Inflammatory macrophage (primary cell): ENCODE data around the gene SOWAHA.
A peak's percentile ranks its signal among the peaks of the same experiment; 100 is the strongest.
"Not testable (repeated sequence)": the region's sequence is repeated elsewhere in the genome, so short reads cannot be mapped to it uniquely, and the experiment has no call there.

Source experiments
- DNase-seq, 2 donors: peaks; one replicate each; pipeline ENCODE4 v3.0.0-alpha.2; 2020 to 2022

SOWAHA gene

DNA sequence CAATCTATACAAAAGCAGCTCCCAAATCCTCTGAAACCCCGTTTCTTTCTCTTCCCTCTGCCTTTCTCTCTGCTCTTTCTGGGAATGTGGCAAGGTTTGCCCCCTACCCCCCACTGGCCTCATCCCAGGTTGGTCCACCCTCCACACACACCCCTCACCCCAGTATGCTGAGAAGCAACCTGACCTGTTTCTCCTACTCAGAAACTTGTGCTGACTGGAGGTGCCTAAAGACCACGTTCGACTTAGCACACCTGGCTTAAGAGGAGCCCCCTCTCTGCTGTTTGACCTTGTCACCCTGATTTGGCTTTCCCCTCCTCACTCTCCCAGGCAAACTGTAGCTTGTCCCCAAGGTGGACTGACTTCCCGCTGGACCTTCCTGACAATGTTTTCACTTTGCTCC, 35.0 kb upstream of the SOWAHA start:
- DNase-seq, result no peak

GRCh38 chr5:132778856-132779255, 34.2 kb upstream of the SOWAHA start:
- no peak for DNase-seq

DNA sequence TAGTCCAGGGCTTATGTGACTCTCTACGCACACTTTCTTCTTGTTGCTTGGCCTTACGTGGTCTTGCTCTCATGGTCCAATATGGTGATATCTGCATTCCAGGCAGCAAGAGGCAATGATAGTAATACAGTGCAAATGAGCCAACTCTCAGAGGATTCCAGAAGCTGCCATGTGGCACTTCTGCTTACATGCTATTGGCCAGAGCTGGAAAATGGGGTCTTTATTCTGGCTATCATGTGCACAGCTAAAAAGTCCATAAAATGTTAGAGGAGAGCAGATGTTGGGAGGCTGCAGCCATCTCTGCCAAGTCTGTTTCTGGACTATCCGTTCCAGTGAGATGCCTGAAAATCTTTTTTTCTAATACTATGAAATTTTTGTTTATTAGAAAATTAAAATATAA, 33.1 kb upstream of the SOWAHA start:
- DNase-seq, result no peak

DNA sequence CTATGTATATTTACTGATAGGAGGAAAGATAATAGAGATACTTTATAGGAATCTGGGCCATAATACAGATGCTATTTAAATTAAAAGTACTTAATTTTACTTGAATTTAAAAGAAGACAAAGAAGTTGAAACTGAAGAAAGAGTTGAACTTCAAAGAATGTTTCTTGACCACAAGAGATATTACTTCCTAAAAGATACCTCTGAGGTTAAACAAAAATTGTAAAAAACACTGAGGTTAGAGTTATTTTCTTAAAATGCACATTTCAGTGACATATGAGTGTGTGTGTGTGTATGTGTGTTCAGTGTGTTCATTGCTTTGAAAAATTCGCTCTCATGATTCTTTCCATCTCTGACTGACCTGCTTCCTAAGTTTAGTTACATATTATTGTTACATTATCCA, 32.5 kb upstream of the SOWAHA start:
- DNase-seq, result no peak

- no peak for DNase-seq
Measured at GRCh38 chr5:132781029-132781428, 32.1 kb upstream of the SOWAHA start.

DNA sequence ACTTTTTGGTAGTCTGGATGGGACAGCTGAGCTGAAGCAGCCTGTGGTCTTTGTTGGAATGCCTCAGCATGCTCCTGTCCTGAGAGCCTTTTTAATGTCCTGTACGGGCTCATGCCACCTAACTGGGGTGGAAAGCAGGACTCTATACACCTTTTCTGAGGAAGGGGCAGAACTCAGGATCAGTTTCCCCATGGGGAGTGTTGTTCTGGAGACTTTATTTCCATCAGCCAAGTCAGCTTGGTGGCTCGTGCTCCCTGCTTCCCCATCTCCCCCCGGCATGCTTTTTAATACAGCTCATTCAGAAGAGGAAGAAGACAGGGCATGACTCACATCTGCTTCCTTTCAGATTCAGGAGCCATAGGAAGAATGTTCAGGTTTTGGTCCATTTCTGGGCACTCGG, 31.0 kb upstream of the SOWAHA start:
- DNase-seq, result peak; percentile 57 to 67

- DNase-seq, result no peak
Measured at GRCh38 chr5:132785365-132785764, 27.7 kb upstream of the SOWAHA start.

GRCh38 chr5:132785864-132786263, 27.2 kb upstream of the SOWAHA start:
- DNase-seq, result no peak

- no peak for DNase-seq
Measured at GRCh38 chr5:132787076-132787475, 26.0 kb upstream of the SOWAHA start.

DNA sequence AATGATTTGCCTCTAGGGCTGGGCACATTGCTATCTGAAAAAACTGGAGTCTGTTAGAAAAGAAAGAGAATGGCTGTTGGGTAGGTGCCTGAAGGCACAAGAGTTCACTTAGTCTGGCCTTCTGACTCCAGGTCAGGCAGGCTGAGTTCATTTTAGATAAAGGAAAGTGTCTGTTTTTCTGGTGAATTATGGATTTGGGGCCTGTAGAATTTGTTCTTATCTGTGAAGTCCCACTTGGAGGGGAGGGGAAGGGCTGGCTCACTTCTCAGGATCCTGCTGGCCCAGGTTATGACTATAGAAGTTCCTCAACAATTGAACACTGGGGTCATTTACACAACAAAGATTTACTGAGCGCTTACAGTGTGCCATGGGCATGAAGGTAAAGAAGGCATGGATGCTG, 24.6 kb upstream of the SOWAHA start:
- DNase-seq, result no peak

GRCh38 chr5:132788990-132789886, 23.9 kb upstream of the SOWAHA start:
- no peak for DNase-seq

DNA sequence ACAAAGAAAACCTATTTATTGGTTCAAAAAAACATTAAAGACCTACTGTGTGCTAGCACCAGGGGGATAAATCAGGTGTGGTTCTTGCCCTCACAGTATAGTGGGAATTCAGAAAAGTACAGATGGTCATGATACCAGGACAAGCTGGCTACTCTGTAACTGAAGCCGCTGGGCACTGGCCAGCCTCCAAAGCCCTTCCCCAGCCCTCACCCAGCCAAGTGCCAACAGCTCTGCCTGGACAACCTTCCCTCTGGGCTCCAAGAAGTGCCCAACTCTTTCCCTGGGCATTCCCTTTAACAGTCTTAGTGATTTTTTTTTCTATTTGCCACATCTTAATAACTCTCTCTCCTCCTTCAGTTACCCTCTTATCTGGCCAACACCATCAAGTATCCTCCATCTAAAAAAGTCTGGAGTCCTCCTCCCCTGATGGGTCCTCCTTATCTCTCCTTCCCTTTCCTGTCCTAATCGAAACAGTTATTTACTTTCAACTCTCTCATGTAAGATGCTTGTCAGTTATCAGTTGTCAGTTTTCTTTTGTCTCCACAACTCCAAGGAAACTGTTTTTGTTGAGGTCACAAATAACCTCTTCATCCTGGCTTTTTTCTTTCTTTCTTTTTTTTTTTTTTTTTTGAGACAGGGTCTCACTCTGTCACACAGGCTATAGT, 22.8 kb upstream of the SOWAHA start:
- no peak for DNase-seq

DNA sequence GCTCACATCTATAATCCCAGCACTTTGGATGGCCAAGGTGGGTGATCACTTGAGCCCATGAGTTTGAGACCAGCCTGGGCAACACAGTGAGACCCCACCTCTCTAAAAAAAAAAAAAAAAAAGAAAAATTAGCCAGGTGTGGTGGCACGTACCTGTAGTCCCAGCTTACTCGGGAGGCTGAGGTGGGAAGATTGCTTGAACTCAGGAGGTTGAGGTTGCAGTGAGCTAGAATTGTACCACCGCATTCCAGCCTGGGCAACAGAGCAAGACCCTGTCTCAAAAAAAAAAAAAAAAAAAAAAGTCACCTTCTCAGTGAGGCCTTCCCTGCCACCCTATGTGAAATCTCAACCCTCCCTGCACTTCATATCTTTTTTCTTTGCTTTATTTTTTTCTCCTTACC, 22.1 kb upstream of the SOWAHA start:
- no peak for DNase-seq

- no peak for DNase-seq
Measured at GRCh38 chr5:132797651-132798050, 15.5 kb upstream of the SOWAHA start.

- no peak for DNase-seq
Measured at GRCh38 chr5:132799392-132799791, 13.7 kb upstream of the SOWAHA start.

DNA sequence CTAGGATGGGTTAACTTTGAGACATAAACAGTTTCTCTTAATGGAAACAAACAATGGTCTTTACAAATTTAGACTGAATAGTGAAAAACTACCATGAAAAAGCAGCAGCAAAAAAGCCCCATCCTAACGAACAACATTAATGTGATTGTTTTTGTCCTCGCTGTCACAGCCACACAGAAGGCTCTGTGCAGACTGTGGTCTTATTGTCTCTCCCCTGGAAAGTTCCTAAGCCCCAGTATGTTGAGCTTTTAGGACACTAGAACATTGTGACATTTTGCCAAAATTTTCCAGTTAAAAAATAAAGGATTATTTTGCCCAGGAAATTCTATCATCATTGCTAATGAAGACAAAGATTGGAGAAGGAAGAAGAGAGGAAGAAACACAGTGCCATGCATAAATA, 12.6 kb upstream of the SOWAHA start:
- no peak for DNase-seq

- DNase-seq, result no peak
Measured at GRCh38 chr5:132802044-132802684, 10.9 kb upstream of the SOWAHA start.

GRCh38 chr5:132802685-132803066, 10.4 kb upstream of the SOWAHA start:
- not testable (repeated sequence) for DNase-seq

DNA sequence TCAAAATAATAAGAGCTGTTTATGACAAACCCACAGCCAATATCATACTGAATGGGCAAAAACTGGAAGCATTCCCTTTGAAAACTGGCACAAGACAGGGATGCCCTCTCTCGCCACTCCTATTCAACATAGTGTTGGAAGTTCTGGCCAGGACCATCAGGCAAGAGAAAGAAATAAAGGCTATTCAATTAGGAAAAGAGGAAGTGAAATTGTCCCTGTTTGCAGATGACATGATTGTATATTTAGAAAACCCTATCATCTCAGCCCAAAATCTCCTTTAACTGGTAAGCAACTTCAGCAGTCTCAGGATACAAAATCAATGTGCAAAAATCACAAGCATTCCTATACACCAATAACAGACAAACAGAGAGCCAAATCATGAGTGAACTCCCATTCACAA, 8.9 kb upstream of the SOWAHA start:
- not testable (repeated sequence) for DNase-seq

DNA sequence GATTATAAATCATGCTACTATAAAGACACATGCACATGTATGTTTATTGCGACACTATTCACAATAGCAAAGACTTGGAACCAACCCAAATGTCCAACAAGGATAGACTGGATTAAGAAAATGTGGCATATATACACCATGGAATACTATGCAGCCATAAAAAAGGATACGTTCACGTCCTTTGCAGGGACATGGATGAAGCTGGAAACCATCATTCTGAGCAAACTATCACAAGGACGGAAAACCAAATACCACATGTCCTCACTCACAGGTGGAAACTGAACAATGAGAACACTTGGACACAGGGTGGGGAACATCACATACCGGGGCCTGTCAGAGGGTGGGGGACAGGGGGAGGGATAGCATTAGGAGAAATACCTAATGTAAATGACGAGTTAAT, 7.2 kb upstream of the SOWAHA start:
- DNase-seq, result not testable (repeated sequence)

- not testable (repeated sequence) for DNase-seq
Measured at GRCh38 chr5:132806804-132807162, 6.3 kb upstream of the SOWAHA start.

DNA sequence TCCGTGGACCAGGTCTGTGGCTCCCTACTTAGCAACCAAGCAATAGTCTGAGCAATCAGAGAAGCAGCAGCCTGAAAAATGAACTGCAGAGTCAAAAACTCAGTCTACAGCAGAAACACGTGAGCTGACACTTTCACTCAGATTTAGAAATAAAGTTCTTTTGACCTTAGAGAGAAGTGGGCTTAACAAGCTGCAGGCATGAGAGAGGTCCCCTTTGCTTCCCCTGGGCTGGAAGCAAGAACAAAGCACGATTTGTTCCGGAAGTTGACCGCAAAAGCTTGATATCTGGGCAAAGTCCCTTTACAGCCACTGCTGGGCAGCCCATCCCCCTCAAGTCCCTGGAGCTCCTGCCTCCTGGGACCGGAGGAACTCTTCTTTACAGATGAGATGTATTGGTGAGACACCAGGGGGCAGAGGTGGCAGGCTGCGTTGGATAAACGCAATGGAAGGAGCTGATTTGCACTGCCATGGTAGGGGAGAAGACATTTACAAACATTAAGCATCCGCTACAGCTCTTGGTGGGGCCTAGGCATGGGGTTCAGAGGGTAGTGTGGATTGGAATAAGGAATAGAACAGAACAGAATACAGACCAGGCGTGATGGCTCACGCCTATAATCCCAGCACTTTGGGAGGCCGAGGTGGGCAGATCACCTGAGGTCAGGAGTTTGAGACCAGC, 5.8 kb upstream of the SOWAHA start:
- no peak for DNase-seq

GRCh38 chr5:132808448-132808847, 4.7 kb upstream of the SOWAHA start:
- DNase-seq, result no peak
